ENCODE results near the gene MED25.

DNA sequence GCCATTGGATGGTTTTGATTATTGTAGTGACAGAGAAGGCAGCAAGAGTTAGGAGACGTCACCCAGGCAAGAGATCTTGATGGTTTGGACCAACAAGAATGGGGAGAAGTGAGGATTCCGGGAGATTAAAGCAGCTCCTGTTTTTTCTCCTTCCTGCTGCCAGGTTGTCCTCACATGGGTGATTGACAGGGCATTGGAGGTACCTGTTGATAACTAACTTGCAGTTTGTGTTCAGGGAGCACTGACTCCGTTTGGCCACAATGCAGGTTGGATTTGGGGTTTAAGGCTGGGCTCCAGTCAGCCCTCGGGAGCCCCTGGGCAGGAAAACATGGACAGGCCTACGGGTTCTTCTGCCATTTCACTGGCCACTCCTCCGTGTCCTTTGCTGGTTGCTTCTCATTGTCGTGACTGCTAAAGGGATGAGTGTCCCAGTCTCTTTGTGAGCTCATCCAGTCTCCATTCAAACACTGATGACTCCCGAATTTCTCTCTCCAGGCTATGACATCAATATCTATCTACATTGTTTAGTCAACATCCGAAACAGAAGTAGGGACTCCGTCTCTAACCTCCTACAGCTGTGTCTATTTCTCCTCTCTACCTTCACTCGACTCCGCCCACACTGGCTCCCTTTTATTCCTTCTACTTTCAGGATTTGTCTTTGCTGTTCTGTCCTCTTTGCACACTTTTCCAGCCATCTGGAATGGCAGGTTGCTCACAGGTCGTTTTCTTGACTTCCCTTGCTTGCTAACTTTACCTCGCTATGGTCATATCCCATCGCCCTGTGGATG lies 31.5 kb downstream of the MED25 start:
- TF ChIP-seq TCF12 (IDR thresholded peaks at IDR 0.05; ENCODE audit: low read depth, low read length) (no peak), POU5F1 (IDR thresholded peaks at IDR 0.05; ENCODE audit: low read depth, low read length) (no peak), SIN3A (conservative IDR thresholded peaks at IDR 0.05 in 1 of 2, IDR thresholded peaks at IDR 0.05 in 1 of 2; ENCODE audit: low read depth in 1 of 2, low read length in 2 of 2) (no peak), CTBP2 (IDR thresholded peaks at IDR 0.05; ENCODE audit: borderline replicate concordance, insufficient read depth, insufficient read length, low read length) (no peak), BRCA1 (IDR thresholded peaks at IDR 0.05; ENCODE audit: low read depth, low read length) (no peak), EZH2 (IDR thresholded peaks at IDR 0.05; ENCODE audit: low read depth, low read length, severe bottlenecking) (no peak), POLR2AphosphoS5 (IDR thresholded peaks at IDR 0.05; ENCODE audit: low read depth, low read length) (no peak), SUZ12 (IDR thresholded peaks at IDR 0.05; ENCODE audit: low read length) (no peak), TAF1 (IDR thresholded peaks at IDR 0.05; ENCODE audit: low read depth, low read length) (no peak), POLR2A (IDR thresholded peaks at IDR 0.05; ENCODE audit: control extremely low read depth in 1 of 2, low read depth in 2 of 2, low read length in 2 of 2) (no peak; a peak in 1 of 3 replicates), RAD21 (IDR thresholded peaks at IDR 0.05 in 1 of 2, conservative IDR thresholded peaks at IDR 0.05 in 1 of 2; ENCODE audit: low read depth in 2 of 2, low read length in 2 of 2) (no peak)
- TF ChIP-seq, protein P1, sequence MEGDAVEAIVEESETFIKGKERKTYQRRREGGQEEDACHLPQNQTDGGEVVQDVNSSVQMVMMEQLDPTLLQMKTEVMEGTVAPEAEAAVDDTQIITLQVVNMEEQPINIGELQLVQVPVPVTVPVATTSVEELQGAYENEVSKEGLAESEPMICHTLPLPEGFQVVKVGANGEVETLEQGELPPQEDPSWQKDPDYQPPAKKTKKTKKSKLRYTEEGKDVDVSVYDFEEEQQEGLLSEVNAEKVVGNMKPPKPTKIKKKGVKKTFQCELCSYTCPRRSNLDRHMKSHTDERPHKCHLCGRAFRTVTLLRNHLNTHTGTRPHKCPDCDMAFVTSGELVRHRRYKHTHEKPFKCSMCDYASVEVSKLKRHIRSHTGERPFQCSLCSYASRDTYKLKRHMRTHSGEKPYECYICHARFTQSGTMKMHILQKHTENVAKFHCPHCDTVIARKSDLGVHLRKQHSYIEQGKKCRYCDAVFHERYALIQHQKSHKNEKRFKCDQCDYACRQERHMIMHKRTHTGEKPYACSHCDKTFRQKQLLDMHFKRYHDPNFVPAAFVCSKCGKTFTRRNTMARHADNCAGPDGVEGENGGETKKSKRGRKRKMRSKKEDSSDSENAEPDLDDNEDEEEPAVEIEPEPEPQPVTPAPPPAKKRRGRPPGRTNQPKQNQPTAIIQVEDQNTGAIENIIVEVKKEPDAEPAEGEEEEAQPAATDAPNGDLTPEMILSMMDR (IDR thresholded peaks at IDR 0.05; ENCODE audit: control extremely low read depth in 1 of 3, insufficient read depth in 1 of 3, low read depth in 1 of 3, low read length in 3 of 3): no peak
- TF ChIP-seq, protein P2, sequence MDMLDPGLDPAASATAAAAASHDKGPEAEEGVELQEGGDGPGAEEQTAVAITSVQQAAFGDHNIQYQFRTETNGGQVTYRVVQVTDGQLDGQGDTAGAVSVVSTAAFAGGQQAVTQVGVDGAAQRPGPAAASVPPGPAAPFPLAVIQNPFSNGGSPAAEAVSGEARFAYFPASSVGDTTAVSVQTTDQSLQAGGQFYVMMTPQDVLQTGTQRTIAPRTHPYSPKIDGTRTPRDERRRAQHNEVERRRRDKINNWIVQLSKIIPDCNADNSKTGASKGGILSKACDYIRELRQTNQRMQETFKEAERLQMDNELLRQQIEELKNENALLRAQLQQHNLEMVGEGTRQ (IDR thresholded peaks at IDR 0.05; ENCODE audit: low read length): no peak
- TF ChIP-seq, protein P3, sequence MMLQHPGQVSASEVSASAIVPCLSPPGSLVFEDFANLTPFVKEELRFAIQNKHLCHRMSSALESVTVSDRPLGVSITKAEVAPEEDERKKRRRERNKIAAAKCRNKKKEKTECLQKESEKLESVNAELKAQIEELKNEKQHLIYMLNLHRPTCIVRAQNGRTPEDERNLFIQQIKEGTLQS (IDR thresholded peaks at IDR 0.05; ENCODE audit: insufficient read depth, low read depth, low read length): no peak
